Measurements from ENCODE around the gene IL20RA.
"Not testable (repeated sequence)": the region's sequence is repeated elsewhere in the genome, so short reads cannot be mapped to it uniquely, and the experiment has no call there.

Gene IL20RA

GRCh38 chr6:137002505-137002904, 42.3 kb downstream of the IL20RA start:
- DNase-seq, result no peak

- DNase-seq, result no peak
Measured at GRCh38 chr6:137001977-137002302, 42.8 kb downstream of the IL20RA start.

- no peak for DNase-seq
Measured at GRCh38 chr6:137001299-137001976, 43.3 kb downstream of the IL20RA start.

GRCh38 chr6:137000825-137001224, 43.9 kb downstream of the IL20RA start:
- no peak for DNase-seq

- no peak for DNase-seq
Measured at GRCh38 chr6:136995521-136995920, 49.2 kb downstream of the IL20RA start.

GRCh38 chr6:136994782-136995181, 50.0 kb downstream of the IL20RA start:
- DNase-seq, result no peak

- no peak for DNase-seq
Measured at GRCh38 chr6:136992113-136992512, 52.7 kb downstream of the IL20RA start.

- no peak for DNase-seq
Measured at GRCh38 chr6:136991646-136992045, 53.1 kb downstream of the IL20RA start.

GRCh38 chr6:136990754-136991153, 54.0 kb downstream of the IL20RA start:
- no peak for DNase-seq

- DNase-seq, result no peak
Measured at GRCh38 chr6:136990242-136990578, 54.6 kb downstream of the IL20RA start.

- no peak for DNase-seq
Measured at GRCh38 chr6:136989571-136990241, 55.1 kb downstream of the IL20RA start.

- no peak for DNase-seq
Measured at GRCh38 chr6:136987526-136987925, 57.2 kb downstream of the IL20RA start.

GRCh38 chr6:136985502-136985901, 59.3 kb downstream of the IL20RA start:
- no peak for DNase-seq

GRCh38 chr6:136984578-136984977, 60.2 kb downstream of the IL20RA start:
- no peak for DNase-seq

GRCh38 chr6:136983687-136984086, 61.1 kb downstream of the IL20RA start:
- no peak for DNase-seq

GRCh38 chr6:136982928-136983327, 61.8 kb downstream of the IL20RA start:
- no peak for DNase-seq

- no peak for DNase-seq
Measured at GRCh38 chr6:136980070-136980469, 64.7 kb downstream of the IL20RA start.

GRCh38 chr6:136979206-136979605, 65.6 kb downstream of the IL20RA start:
- DNase-seq, result no peak

- DNase-seq, result no peak
Measured at GRCh38 chr6:136977075-136977474, 67.7 kb downstream of the IL20RA start.

GRCh38 chr6:136975089-136975715, 69.6 kb downstream of the IL20RA start:
- no peak for DNase-seq

GRCh38 chr6:136973781-136974180, 71.0 kb downstream of the IL20RA start:
- not testable (repeated sequence) for DNase-seq

GRCh38 chr6:136971609-136972008, 73.2 kb downstream of the IL20RA start:
- no peak for DNase-seq

- DNase-seq, result no peak
Measured at GRCh38 chr6:136969930-136970329, 74.8 kb downstream of the IL20RA start.

- DNase-seq, result no peak
Measured at GRCh38 chr6:136969433-136969832, 75.3 kb downstream of the IL20RA start.

GRCh38 chr6:136968837-136969236, 75.9 kb downstream of the IL20RA start:
- DNase-seq, result no peak
